WERI-Rb-1 (cell line): ENCODE data around the gene ZNF576.

ENCODE experiments used
- DNase-seq: peaks from one replicate; pipeline ENCODE4 v3.0.0-alpha.2; 2020
- H3K27ac ChIP-seq: fragments of 250-450 bp; sonication (Bioruptor Pico); 2 replicates; pipeline ENCODE4 v1.5.1; 2020; ENCODE audit warnings: mild to moderate bottlenecking, moderate library complexity
- H3K27me3 ChIP-seq: fragments of 250-450 bp; sonication (Bioruptor Pico); 2 replicates; pipeline ENCODE4 v1.5.1; 2021; ENCODE audit warnings: mild to moderate bottlenecking, low read depth, moderate library complexity; ENCODE audit not compliant: insufficient read depth, severe bottlenecking
- H3K36me3 ChIP-seq: fragments of 250-450 bp; sonication (Bioruptor Pico); 2 replicates; pipeline ENCODE4 v1.5.1; 2020; ENCODE audit warnings: mild to moderate bottlenecking, moderate library complexity
- H3K4me3 ChIP-seq: 2 replicates; pipeline ENCODE4 v1.5.1; 2011; ENCODE audit warnings: low read depth, mild to moderate bottlenecking, control low read depth, low read length
- H3K9me3 ChIP-seq: fragments of 250-450 bp; sonication (Bioruptor Pico); 2 replicates; pipeline ENCODE4 v1.5.1; 2021; ENCODE audit warnings: mild to moderate bottlenecking, moderate library complexity; ENCODE audit not compliant: severe bottlenecking
- TF ChIP-seq, protein P1 (sequence below): IDR thresholded peaks from 2 replicates; pipeline ENCODE4 v1.5.1; 2011; ENCODE audit warnings: low read depth, mild to moderate bottlenecking, control low read depth, inconsistent platforms, low read length

The ZNF576 gene

GRCh38 chr19:43618921-43619261, 22.5 kb downstream of the ZNF576 start:
- Histone ChIP-seq H3K9me3 (no peaks in the 10 kb centered on the region), H3K27me3 (no peaks in the 10 kb centered on the region), H3K36me3 (peaks cover 13% of the 10 kb centered on the region), H3K4me3 (peak overlapping the region; percentile 70), H3K27ac (peak overlapping the region; percentile 99)
- TF ChIP-seq, protein P1, sequence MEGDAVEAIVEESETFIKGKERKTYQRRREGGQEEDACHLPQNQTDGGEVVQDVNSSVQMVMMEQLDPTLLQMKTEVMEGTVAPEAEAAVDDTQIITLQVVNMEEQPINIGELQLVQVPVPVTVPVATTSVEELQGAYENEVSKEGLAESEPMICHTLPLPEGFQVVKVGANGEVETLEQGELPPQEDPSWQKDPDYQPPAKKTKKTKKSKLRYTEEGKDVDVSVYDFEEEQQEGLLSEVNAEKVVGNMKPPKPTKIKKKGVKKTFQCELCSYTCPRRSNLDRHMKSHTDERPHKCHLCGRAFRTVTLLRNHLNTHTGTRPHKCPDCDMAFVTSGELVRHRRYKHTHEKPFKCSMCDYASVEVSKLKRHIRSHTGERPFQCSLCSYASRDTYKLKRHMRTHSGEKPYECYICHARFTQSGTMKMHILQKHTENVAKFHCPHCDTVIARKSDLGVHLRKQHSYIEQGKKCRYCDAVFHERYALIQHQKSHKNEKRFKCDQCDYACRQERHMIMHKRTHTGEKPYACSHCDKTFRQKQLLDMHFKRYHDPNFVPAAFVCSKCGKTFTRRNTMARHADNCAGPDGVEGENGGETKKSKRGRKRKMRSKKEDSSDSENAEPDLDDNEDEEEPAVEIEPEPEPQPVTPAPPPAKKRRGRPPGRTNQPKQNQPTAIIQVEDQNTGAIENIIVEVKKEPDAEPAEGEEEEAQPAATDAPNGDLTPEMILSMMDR = no peak
- peak; percentile 72 for DNase-seq

- peak; percentile 97 for DNase-seq
- TF ChIP-seq, protein P1 = no peak
- no peaks in the 10 kb centered on the region for H3K27me3 ChIP-seq
- H3K27ac ChIP-seq = peak within 1 kb of the TSS; percentile 99
- peak within 1 kb of the TSS; percentile 70 for H3K4me3 ChIP-seq
- H3K9me3 ChIP-seq = no peaks in the 10 kb centered on the region
- peaks cover 15% of the 10 kb centered on the region for H3K36me3 ChIP-seq
Measured at GRCh38 chr19:43619262-43620060, 23.1 kb downstream of the ZNF576 start, which contains the start of gene ZNF428. TSS of gene ZNF428 (minus strand) at chr19:43619629. CDS start at chr19:43614304, 5,325 bp downstream.

GRCh38 chr19:43620061-43621001, 23.9 kb downstream of the ZNF576 start:
- H3K9me3 ChIP-seq = no peaks in the 10 kb centered on the region
- peak overlapping the region; percentile 99 for H3K27ac ChIP-seq
- no peaks in the 10 kb centered on the region for H3K27me3 ChIP-seq
- H3K4me3 ChIP-seq = peak overlapping the region; percentile 70
- TF ChIP-seq, protein P1 = no peak
- H3K36me3 ChIP-seq = peaks cover 20% of the 10 kb centered on the region
- DNase-seq = no peak

- Histone ChIP-seq H3K9me3 (no peaks in the 10 kb centered on the region), H3K27me3 (no peaks in the 10 kb centered on the region), H3K27ac (no peak overlapping the region), H3K36me3 (peaks cover 24% of the 10 kb centered on the region), H3K4me3 (no peak overlapping the region)
- TF ChIP-seq, protein P1 = no peak
- no peak for DNase-seq
Measured at GRCh38 chr19:43622070-43622469, 25.7 kb downstream of the ZNF576 start.

DNA sequence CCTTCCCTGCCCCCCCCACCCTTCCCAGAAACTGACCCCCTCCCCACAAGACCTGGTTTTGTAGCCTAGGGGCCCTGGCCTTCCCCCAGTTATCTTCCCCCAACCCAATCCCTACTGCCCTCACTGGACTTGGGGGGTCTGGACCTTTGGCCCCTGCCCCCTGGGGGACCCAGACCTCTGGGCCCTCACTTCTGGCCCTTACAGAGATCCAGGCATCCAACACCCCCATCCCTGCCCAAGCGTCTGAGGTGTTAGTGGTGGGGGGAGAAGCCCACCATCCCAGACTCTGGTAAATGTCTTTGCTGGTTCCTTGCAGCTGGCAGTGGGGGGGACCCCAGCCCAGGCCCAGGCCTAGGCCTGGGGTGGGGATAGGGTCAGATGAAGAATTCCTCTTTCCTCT, 26.6 kb downstream of the ZNF576 start:
- Histone ChIP-seq H3K36me3 (peaks cover 24% of the 10 kb centered on the region), H3K27me3 (no peaks in the 10 kb centered on the region), H3K4me3 (no peak overlapping the region), H3K27ac (no peak overlapping the region), H3K9me3 (no peaks in the 10 kb centered on the region)
- TF ChIP-seq, protein P1 = no peak
- DNase-seq = no peak
